ENCODE data around the gene RASGRP4.

DNA sequence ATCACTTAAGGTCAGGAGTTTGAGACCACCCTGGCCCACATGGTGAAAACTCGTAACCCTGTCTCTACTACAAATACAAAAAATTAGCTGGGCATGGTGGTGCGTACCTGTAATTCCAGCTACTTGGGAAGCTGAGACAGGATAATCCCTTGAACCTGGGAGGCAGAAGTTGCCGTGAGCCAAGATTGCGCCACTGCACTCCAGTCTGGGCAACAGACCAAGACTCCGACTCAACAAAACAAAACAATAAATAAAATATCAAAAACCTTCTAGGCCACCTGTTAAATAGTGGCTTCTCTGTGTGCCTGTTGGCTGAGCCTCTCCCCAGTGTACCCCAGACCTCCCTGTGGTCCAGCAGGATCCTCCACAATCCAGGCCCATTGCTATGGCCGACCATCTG is 54.9 kb downstream of the RASGRP4 start:
- no peak for TF ChIP-seq CTCF (IDR thresholded peaks at IDR 0.05)
- no peak for TF ChIP-seq HOXA7 (CRISPR knock-in tag; IDR thresholded peaks at IDR 0.05)
- TF ChIP-seq MYC (IDR thresholded peaks at IDR 0.05; ENCODE audit: borderline replicate concordance, low read length): no peak
- no peak for TF ChIP-seq KDM5A (IDR thresholded peaks at IDR 0.05)
- no peak for TF ChIP-seq ATOH8 (CRISPR knock-in tag; IDR thresholded peaks at IDR 0.05; ENCODE audit: low read depth)
- no peak for TF ChIP-seq EHF (CRISPR knock-in tag; IDR thresholded peaks at IDR 0.05)
- no peak for TF ChIP-seq HES2 (IDR thresholded peaks at IDR 0.05)
- TF ChIP-seq EP300 (IDR thresholded peaks at IDR 0.05): no peak
- TF ChIP-seq SREBF2 (IDR thresholded peaks at IDR 0.05): no peak
- no peak for TF ChIP-seq KDM1A (IDR thresholded peaks at IDR 0.05; ENCODE audit: low read depth)
- TF ChIP-seq PBX3 (IDR thresholded peaks at IDR 0.05): no peak
- no peak for TF ChIP-seq MAFK (IDR thresholded peaks at IDR 0.05; ENCODE audit: partially characterized antibody)

Measured in A549 (cell line).